Activated naive CD4-positive, alpha-beta T cell treated with anti-CD3 and anti-CD28 coated beads, Interleukin-2, amount 10 ng/mL, durations not matched to agents 7 days and 5 days (primary cell): Measurements from ENCODE around the gene MYH7B.

Experiments used
- CTCF ChIA-PET: fragments of 350-600 bp; sonication (Branson Sonifier 250); formaldehyde crosslinking; loops from one replicate; lab custom pipeline; 2021; ENCODE audit warnings: antibody characterized with exemption; lab: Charles Lee
- DNase-seq: peaks from one replicate; pipeline ENCODE4 v3.0.0-alpha.2; 2020
- H3K27ac Mint-ChIP-seq: one replicate; pipeline ENCODE4 v1.8.0; 2021; ENCODE audit warnings: mild to moderate bottlenecking, moderate library complexity, mixed read lengths
- H3K27me3 Mint-ChIP-seq: one replicate; pipeline ENCODE4 v1.8.0; 2021; ENCODE audit warnings: mild to moderate bottlenecking, mixed read lengths
- H3K36me3 Mint-ChIP-seq: one replicate; pipeline ENCODE4 v1.8.0; 2021; ENCODE audit warnings: mixed read lengths
- H3K4me1 Mint-ChIP-seq: one replicate; pipeline ENCODE4 v1.8.0; 2021; ENCODE audit warnings: mixed read lengths
- H3K4me3 Mint-ChIP-seq: one replicate; pipeline ENCODE4 v1.8.0; 2021; ENCODE audit warnings: mild to moderate bottlenecking, moderate library complexity, mixed read lengths
- H3K9me3 Mint-ChIP-seq: one replicate; pipeline ENCODE4 v1.8.0; 2021; ENCODE audit warnings: mixed read lengths

The MYH7B gene

GRCh38 chr20:34955231-34956040 is at the start of gene MYH7B, which contains the start of gene GSS:
TSS of gene MYH7B (plus strand) at chr20:34955868. CDS start at chr20:34978006, 22,138 bp downstream.
TSS of gene GSS (minus strand) at chr20:34955806. CDS start at chr20:34951852, 3,954 bp downstream.
- Mint-ChIP-seq H3K4me1 (peaks cover 33% of the 10 kb centered on the region), H3K9me3 (no peaks in the 10 kb centered on the region), H3K4me3 (peak within 1 kb of the TSS; percentile 94), H3K27me3 (peaks cover 4% of the 10 kb centered on the region), H3K36me3 (peaks cover 10% of the 10 kb centered on the region), H3K27ac (peak within 1 kb of the TSS; percentile 90)
- CTCF ChIA-PET: interaction anchor here (1.0 to 7.7 kb wide), 8 partner anchors 65 to 313 kb away, joined by 3 to 134 read pairs (median 3); partner anchors contain the start of genes ACSS2 and GGT7
- peak; percentile 98 for DNase-seq

DNA sequence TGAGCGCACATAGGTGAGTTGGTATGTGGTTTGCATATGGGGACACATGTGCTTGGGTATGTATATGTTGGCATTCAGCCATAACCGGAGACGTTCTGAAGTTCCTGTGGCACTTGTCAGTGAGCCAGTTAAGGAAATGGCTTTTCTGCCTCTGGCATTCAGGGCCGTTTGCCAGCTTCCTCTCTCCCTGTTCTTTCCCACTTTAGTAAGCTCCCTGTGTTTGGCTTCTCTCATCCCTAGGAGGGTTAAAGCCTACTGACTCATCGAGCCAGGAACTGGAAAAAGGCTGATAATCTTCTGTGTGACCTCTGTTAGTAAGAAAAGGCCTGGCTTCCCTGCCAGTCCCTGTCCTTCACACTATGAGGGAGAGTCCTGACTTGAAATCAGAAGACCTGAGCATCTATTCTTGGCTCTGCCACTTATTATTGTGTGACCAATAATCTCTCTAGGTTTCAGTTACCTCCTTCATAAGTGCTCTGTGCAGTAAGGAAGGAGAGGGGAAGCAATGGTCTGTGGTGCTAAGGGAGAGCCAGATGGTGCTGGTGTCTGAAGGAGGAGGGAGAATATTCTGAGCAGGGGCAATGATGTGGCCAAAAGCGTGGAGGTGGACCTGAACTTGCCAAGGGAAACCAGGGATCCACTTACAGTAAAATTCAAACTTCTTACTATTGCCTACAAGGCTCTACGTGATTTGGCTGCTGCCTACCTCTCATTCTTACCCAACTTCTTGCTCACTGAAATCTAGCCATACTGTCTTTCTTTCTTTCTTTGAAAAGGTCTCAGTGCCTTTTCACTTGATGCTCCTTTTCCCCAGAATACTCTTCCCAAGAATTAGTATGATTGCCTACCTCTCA is 47.8 kb upstream of the MYH7B start:
- DNase-seq: no peak
- Mint-ChIP-seq H3K4me3 (no peak overlapping the region), H3K27ac (no peak overlapping the region), H3K27me3 (no peaks in the 10 kb centered on the region), H3K36me3 (peaks cover 31% of the 10 kb centered on the region), H3K9me3 (no peaks in the 10 kb centered on the region), H3K4me1 (peaks cover 8% of the 10 kb centered on the region)
- CTCF ChIA-PET: no interaction called here

DNA sequence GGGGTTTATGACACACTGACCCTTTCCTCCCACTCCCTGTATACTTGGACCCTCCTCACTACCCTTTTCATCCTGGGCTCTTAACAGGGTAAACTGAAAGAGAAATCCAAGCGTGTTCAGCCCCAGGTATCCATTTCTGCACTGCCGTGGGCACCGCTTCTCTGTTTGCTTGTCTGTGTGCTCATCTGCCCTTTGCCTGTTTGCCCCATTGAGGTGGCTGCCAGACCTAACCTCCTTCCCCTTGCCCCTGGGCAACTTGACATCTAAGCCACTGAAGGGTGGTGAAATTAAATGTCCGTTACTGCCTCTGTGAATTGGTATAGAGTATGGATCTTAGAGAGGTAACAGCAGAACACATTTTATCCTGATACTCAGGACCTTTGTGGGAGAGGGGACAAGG is 40.5 kb upstream of the MYH7B start:
- Mint-ChIP-seq H3K27me3 (no peaks in the 10 kb centered on the region), H3K9me3 (peaks cover 2% of the 10 kb centered on the region), H3K27ac (no peak overlapping the region), H3K36me3 (peaks cover 59% of the 10 kb centered on the region), H3K4me3 (no peak overlapping the region), H3K4me1 (peaks cover 28% of the 10 kb centered on the region)
- CTCF ChIA-PET: no interaction called here
- DNase-seq: no peak

- Mint-ChIP-seq H3K4me3 (no peak overlapping the region), H3K9me3 (peaks cover 2% of the 10 kb centered on the region), H3K36me3 (peaks cover 65% of the 10 kb centered on the region), H3K27ac (no peak overlapping the region), H3K4me1 (peaks cover 34% of the 10 kb centered on the region), H3K27me3 (no peaks in the 10 kb centered on the region)
- CTCF ChIA-PET: interaction anchor here (4.7 kb wide), 1 partner anchor 41 kb away, joined by 21 read pairs; the partner anchor contains the start of gene ACSS2
- DNase-seq: no peak
Observed at GRCh38 chr20:34915749-34916455, 39.8 kb upstream of the MYH7B start.

DNA sequence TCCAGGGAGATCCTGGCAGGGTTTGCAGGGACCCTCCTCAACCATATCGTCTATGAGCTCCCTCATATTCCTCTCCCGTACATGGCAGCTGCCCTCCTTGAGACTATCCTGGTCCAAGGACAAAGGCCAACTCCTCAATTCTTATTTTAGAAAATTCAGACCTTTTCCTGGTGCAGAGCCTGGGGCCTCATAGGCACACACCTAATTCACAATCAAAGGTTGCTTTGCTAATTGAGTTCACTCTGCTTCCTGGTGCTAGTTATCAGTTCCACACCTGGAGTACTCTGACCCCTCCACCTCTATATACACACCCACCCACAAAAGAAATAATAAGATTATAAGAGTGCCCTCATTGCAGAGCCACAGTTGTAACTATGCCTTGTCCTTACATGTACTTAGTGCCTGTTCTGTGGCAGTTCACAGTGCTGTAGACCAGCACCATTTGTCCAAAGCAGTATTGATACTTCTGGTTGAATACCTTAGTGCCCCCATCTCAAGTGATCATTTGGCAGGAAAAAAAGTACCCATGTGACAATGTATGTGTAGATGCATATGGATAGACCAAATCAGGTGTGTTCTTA is 38.8 kb upstream of the MYH7B start:
- peaks cover 38% of the 10 kb centered on the region for H3K4me1 Mint-ChIP-seq
- DNase-seq: no peak
- H3K36me3 Mint-ChIP-seq: peaks cover 61% of the 10 kb centered on the region
- peaks cover 2% of the 10 kb centered on the region for H3K9me3 Mint-ChIP-seq
- CTCF ChIA-PET: interaction anchor here (4.7 kb wide), 1 partner anchor 42 kb away, joined by 21 read pairs; the partner anchor contains the start of gene ACSS2
- peak overlapping the region; percentile 91 for H3K27ac Mint-ChIP-seq
- no peaks in the 10 kb centered on the region for H3K27me3 Mint-ChIP-seq
- H3K4me3 Mint-ChIP-seq: no peak overlapping the region

DNA sequence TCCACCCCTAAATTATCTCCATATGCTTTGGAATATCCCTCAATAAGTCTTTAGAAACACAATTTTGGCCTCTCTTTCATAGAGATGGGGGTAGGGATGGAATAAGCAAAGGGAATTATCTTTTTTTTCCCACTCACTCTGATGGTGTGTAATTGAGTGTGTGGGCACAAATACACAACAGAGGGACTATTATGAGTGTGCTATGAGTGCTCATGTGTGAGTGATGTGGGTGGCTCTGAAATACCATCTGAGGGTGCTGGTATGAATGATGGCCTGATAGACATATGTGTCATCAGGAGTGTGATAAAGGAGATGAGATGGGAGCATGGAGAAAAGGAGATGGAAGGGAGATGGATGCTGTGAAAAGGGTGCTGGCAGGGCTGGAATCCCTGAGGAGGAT is 35.6 kb upstream of the MYH7B start:
- peaks cover 47% of the 10 kb centered on the region for H3K36me3 Mint-ChIP-seq
- H3K27me3 Mint-ChIP-seq: no peaks in the 10 kb centered on the region
- peaks cover 2% of the 10 kb centered on the region for H3K9me3 Mint-ChIP-seq
- peaks cover 38% of the 10 kb centered on the region for H3K4me1 Mint-ChIP-seq
- peak overlapping the region; percentile 0 for H3K27ac Mint-ChIP-seq
- H3K4me3 Mint-ChIP-seq: no peak overlapping the region
- CTCF ChIA-PET: interaction anchor here (4.7 kb wide), 1 partner anchor 45 kb away, joined by 21 read pairs; the partner anchor contains the start of gene ACSS2
- DNase-seq: no peak

DNA sequence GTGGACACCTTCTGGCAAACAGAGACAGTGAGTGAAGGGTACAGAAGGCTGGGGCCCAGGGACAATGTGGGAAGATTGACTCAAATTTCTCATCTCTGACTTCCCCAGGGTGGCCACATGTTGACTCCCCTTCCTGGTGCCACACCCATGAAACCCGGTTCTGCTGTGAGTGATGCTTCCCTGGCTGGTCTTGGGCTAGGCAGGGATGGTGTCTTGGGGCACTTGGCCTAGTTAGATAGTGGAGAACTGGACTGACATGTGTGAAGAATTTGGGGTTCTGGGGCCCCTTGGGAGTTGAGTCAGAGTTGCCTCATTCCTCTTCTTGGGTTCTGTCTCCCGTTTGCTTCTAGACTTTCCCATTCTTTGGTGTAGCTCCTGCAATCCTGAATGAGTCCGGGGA is 34.2 kb upstream of the MYH7B start:
- Mint-ChIP-seq H3K36me3 (peaks cover 56% of the 10 kb centered on the region), H3K27me3 (no peaks in the 10 kb centered on the region), H3K4me1 (peaks cover 48% of the 10 kb centered on the region), H3K27ac (no peak overlapping the region), H3K4me3 (no peak overlapping the region), H3K9me3 (peaks cover 2% of the 10 kb centered on the region)
- CTCF ChIA-PET: no interaction called here
- no peak for DNase-seq

DNA sequence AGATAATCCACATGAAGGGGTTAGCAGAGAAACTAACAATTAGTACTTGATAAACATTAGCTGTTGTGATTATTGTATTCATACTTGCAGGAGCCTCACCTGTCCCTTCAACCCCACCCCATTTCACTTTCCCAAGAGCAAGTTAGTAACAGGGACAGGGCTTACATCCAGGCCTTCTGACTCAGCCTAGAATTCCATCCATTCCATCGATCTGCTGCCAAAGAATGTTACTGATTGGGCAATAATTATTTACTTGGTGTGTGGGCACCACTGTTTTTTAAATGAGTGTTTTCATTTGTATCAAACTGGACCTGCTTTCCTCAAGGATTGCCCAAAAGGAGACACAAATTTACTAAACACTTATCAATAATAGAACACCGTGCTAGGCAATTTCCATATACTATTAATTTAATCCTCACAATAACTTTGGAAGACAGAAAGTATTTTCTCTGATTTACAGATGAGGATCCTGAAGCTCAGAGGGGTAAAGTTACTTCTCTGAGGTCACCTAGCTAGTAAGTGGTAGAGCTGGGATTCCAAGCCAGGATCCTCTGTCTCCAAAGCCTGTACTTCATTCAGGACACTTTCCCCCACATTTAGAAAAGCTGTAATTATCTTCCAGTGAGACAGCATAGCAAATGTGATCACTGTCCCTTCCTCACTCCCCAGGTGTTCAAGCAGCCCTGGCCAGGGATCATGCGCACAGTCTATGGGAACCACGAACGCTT is 32.9 kb upstream of the MYH7B start:
- peaks cover 50% of the 10 kb centered on the region for H3K36me3 Mint-ChIP-seq
- peaks cover 41% of the 10 kb centered on the region for H3K4me1 Mint-ChIP-seq
- H3K4me3 Mint-ChIP-seq: no peak overlapping the region
- H3K9me3 Mint-ChIP-seq: peaks cover 2% of the 10 kb centered on the region
- CTCF ChIA-PET: interaction anchor here (1.5 kb wide), 1 partner anchor 48 kb away, joined by 8 read pairs; no protein-coding TSS in a partner anchor
- no peak for DNase-seq
- no peak overlapping the region for H3K27ac Mint-ChIP-seq
- no peaks in the 10 kb centered on the region for H3K27me3 Mint-ChIP-seq

DNA sequence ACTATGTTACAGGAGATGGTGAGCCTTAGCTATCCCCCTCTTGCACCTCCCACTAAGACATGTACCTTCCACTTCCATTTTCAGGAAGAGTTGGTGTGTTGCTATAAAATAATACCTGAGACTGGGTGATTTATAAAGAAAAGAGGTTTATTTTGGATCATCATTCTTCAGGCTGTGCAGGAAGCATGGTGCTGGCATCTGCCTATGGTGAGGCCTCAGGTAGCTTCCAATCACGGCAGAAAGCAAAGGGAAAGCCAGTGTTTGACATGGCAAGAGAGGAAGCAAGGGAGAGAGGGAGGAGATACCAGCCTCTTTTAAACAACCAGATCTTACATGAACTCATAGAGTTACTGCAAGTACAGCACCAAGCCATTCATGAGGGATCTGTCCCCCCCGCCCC is 32.3 kb upstream of the MYH7B start:
- H3K4me1 Mint-ChIP-seq: peaks cover 35% of the 10 kb centered on the region
- CTCF ChIA-PET: interaction anchor here (1.5 kb wide), 1 partner anchor 49 kb away, joined by 8 read pairs; no protein-coding TSS in a partner anchor
- no peak for DNase-seq
- H3K9me3 Mint-ChIP-seq: no peaks in the 10 kb centered on the region
- no peak overlapping the region for H3K27ac Mint-ChIP-seq
- H3K27me3 Mint-ChIP-seq: no peaks in the 10 kb centered on the region
- peaks cover 50% of the 10 kb centered on the region for H3K36me3 Mint-ChIP-seq
- H3K4me3 Mint-ChIP-seq: no peak overlapping the region

DNA sequence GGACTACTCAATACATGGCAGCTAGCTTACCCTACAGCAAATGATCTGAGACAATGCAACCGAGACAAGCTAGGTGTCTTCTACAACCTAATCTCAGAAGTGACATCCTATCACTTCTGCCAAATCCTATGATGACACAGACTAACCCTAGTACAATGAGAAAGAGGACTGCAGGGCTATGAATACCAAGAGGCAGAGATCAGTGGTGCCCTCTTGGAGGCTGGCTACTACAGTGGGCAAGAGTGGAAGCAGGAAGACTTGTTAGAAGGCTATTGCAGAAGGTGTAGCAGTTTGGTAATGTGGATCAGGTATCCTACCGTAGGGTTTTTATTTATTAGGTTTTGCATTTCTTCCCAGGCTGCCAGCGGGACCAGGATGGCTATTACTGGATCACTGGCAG is 30.3 kb upstream of the MYH7B start:
- Mint-ChIP-seq H3K27ac (no peak overlapping the region), H3K36me3 (peaks cover 44% of the 10 kb centered on the region), H3K4me1 (peaks cover 24% of the 10 kb centered on the region), H3K9me3 (no peaks in the 10 kb centered on the region), H3K4me3 (no peak overlapping the region), H3K27me3 (no peaks in the 10 kb centered on the region)
- DNase-seq: no peak
- CTCF ChIA-PET: no interaction called here

DNA sequence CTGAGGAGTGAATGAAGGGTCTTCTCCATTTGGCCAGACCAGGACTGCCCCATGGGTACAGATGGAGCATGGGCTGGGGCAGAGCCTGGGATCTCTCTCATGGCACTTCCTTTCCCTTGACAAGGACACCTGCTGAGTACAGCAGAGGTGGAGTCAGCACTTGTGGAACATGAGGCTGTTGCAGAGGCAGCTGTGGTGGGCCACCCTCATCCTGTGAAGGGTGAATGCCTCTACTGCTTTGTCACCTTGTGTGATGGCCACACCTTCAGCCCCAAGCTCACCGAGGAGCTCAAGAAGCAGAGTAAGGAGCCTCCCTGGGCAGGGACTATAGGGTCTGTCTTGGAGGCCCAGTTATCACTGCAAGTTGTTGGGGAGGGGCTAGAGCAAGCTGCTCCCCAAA is 29.7 kb upstream of the MYH7B start:
- H3K27ac Mint-ChIP-seq: no peak overlapping the region
- peaks cover 20% of the 10 kb centered on the region for H3K4me1 Mint-ChIP-seq
- H3K4me3 Mint-ChIP-seq: no peak overlapping the region
- no peaks in the 10 kb centered on the region for H3K27me3 Mint-ChIP-seq
- CTCF ChIA-PET: no interaction called here
- H3K9me3 Mint-ChIP-seq: no peaks in the 10 kb centered on the region
- no peak for DNase-seq
- peaks cover 45% of the 10 kb centered on the region for H3K36me3 Mint-ChIP-seq

GRCh38 chr20:34926581-34926980 is 29.1 kb upstream of the MYH7B start:
- Mint-ChIP-seq H3K4me1 (peaks cover 18% of the 10 kb centered on the region), H3K4me3 (no peak overlapping the region), H3K27ac (peak overlapping the region; percentile 34), H3K9me3 (no peaks in the 10 kb centered on the region), H3K36me3 (peaks cover 46% of the 10 kb centered on the region), H3K27me3 (no peaks in the 10 kb centered on the region)
- DNase-seq: no peak
- CTCF ChIA-PET: no interaction called here

- Mint-ChIP-seq H3K27ac (no peak overlapping the region), H3K4me1 (peaks cover 15% of the 10 kb centered on the region), H3K27me3 (no peaks in the 10 kb centered on the region), H3K36me3 (peaks cover 53% of the 10 kb centered on the region), H3K9me3 (no peaks in the 10 kb centered on the region), H3K4me3 (no peak overlapping the region)
- CTCF ChIA-PET: no interaction called here
- DNase-seq: no peak
Observed at GRCh38 chr20:34927736-34928135, 27.9 kb upstream of the MYH7B start.
